ENCODE results near the gene ME3. TPM values are rescaled to one million over a fixed set of nuclear protein-coding genes. Genes with fewer than 3 reads are reported as not detected.

ME3 gene
- total and polyA plus RNA-seq, 2 donors (not counting 1 experiment from before 2014, with no cell fraction given): 1.3 TPM; not detected in 1

DNA sequence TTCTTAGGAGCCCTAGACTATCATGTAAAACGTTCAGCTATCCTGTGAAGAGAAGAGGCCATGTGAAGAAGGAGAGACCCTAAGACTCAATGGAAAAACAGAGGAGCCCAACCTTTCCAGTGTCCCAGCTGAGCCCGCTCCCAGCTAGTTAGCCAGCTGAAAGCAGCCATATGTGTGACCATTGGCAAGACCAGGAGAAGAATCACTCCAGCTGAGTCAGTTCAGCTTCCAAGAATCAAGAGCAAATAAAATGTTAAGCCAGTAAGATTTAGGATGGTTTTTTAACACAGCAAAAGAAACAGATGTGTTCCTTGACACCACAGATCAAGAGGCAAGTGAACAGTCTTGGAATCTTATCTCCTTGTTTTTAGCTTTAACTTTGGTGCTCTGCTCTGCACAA is 189.7 kb downstream of the ME3 start:
- CTCF ChIA-PET: no interaction called here
- no peak overlapping the region for H3K4me3 Mint-ChIP-seq
- Histone ChIP-seq H3K4me1 (ENCODE audit: control insufficient read depth in 2 of 2, insufficient read depth in 2 of 2, low read length in 2 of 2) (no peaks in the 10 kb centered on the region), H3K27me3 (replicated peaks in 1 of 4; ENCODE audit: control extremely low read depth in 1 of 4, control insufficient read depth in 3 of 4, insufficient read depth in 4 of 4, low read length in 3 of 4) (no peaks in the 10 kb centered on the region), H4K20me1 (ENCODE audit: control insufficient read depth, insufficient read depth, low read length, poor library complexity, severe bottlenecking) (no peaks in the 10 kb centered on the region), H3K9ac (ENCODE audit: low read length) (no peak overlapping the region), H3K79me2 (ENCODE audit: control insufficient read depth, insufficient read depth, low read length) (no peaks in the 10 kb centered on the region), H3K27ac (ENCODE audit: low read length in 2 of 2) (no peak overlapping the region), H3K9me3 (ENCODE audit: control extremely low read depth in 1 of 3, control insufficient read depth in 2 of 3, insufficient read depth in 1 of 3, low read length in 2 of 3) (no peaks in the 10 kb centered on the region), H3K4me3 (ENCODE audit: control extremely low read depth in 1 of 5, extremely low read depth in 1 of 5, insufficient read depth in 1 of 5, low read depth in 2 of 5, low read length in 4 of 5) (no peak overlapping the region), H2AFZ (ENCODE audit: insufficient read depth, low read depth, low read length, poor library complexity, severe bottlenecking) (no peak overlapping the region), H3K36me3 (replicated peaks in 1 of 2; ENCODE audit: control extremely low read depth in 1 of 2, control insufficient read depth in 1 of 2, extremely low read depth in 1 of 2, insufficient read depth in 2 of 2, low read length in 1 of 2) (no peaks in the 10 kb centered on the region), H3K4me2 (replicated peaks; ENCODE audit: low read depth, low read length, poor library complexity, severe bottlenecking) (no peak overlapping the region)
- TF ChIP-seq, protein P1, sequence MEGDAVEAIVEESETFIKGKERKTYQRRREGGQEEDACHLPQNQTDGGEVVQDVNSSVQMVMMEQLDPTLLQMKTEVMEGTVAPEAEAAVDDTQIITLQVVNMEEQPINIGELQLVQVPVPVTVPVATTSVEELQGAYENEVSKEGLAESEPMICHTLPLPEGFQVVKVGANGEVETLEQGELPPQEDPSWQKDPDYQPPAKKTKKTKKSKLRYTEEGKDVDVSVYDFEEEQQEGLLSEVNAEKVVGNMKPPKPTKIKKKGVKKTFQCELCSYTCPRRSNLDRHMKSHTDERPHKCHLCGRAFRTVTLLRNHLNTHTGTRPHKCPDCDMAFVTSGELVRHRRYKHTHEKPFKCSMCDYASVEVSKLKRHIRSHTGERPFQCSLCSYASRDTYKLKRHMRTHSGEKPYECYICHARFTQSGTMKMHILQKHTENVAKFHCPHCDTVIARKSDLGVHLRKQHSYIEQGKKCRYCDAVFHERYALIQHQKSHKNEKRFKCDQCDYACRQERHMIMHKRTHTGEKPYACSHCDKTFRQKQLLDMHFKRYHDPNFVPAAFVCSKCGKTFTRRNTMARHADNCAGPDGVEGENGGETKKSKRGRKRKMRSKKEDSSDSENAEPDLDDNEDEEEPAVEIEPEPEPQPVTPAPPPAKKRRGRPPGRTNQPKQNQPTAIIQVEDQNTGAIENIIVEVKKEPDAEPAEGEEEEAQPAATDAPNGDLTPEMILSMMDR (IDR thresholded peaks at IDR 0.05): no peak
- no peak for TF ChIP-seq EZH2 (IDR thresholded peaks at IDR 0.05; ENCODE audit: borderline replicate concordance, insufficient read depth, low read depth, low read length, poor library complexity, severe bottlenecking)
- no peak for DNase-seq
- POLR2A ChIA-PET: no interaction called here
- ATAC-seq (ENCODE audit: low read depth): no peak
- H3K4me1 Mint-ChIP-seq: no peaks in the 10 kb centered on the region
- no peaks in the 10 kb centered on the region for H3K9me3 Mint-ChIP-seq (ENCODE audit: insufficient read depth)
- WGBS (ENCODE audit: insufficient coverage): 79% methylated on average over 2 of the region's 2 CpGs
- H3K27ac Mint-ChIP-seq: no peak overlapping the region
- intact Hi-C loops (cut with micrococcal nuclease): no loop called here
- H3K27me3 Mint-ChIP-seq: no peaks in the 10 kb centered on the region

DNA sequence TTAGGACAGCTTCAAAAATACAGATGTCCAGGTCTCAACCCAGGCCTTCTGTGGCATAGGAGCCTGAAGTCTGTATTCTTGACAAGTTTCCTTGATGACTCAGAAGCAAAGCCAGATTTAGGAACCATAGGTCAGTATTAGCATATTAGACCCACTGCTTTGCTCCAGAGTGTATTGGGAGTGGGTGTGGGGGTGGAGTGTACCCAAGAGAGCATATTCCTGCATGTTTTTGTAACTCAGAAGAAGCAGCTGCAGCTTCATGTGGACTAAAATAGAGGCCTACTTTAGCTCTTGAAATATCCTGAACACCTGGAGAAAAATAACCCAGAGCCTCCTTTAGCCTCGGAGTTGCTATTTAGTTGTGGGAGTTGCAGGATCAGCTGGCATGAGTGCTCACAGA is 191.0 kb downstream of the ME3 start:
- intact Hi-C loops (cut with micrococcal nuclease): no loop called here
- no peak overlapping the region for H2AFZ ChIP-seq (ENCODE audit: insufficient read depth, low read depth, low read length, poor library complexity, severe bottlenecking)
- H3K27me3 ChIP-seq (replicated peaks in 1 of 4; ENCODE audit: control extremely low read depth in 1 of 4, control insufficient read depth in 3 of 4, insufficient read depth in 4 of 4, low read length in 3 of 4): no peaks in the 10 kb centered on the region
- H3K9me3 ChIP-seq (ENCODE audit: control extremely low read depth in 1 of 3, control insufficient read depth in 2 of 3, insufficient read depth in 1 of 3, low read length in 2 of 3): no peaks in the 10 kb centered on the region
- no peak overlapping the region for H3K4me3 ChIP-seq (ENCODE audit: control extremely low read depth in 1 of 5, extremely low read depth in 1 of 5, insufficient read depth in 1 of 5, low read depth in 2 of 5, low read length in 4 of 5)
- ChIA-PET CTCF (interaction anchor here (1.2 kb wide), 1 partner anchor 13 kb away, joined by 3 read pairs; no protein-coding TSS in a partner anchor), POLR2A (interaction anchor here (0.6 kb wide), 1 partner anchor 55 kb away, joined by 3 read pairs; no protein-coding TSS in a partner anchor)
- no peak for DNase-seq
- Mint-ChIP-seq H3K27ac (no peak overlapping the region), H3K9me3 (ENCODE audit: insufficient read depth) (no peaks in the 10 kb centered on the region), H3K27me3 (no peaks in the 10 kb centered on the region), H3K4me3 (no peak overlapping the region), H3K4me1 (no peaks in the 10 kb centered on the region)
- no peaks in the 10 kb centered on the region for H3K36me3 ChIP-seq (replicated peaks in 1 of 2; ENCODE audit: control extremely low read depth in 1 of 2, control insufficient read depth in 1 of 2, extremely low read depth in 1 of 2, insufficient read depth in 2 of 2, low read length in 1 of 2)
- no peak overlapping the region for H3K4me2 ChIP-seq (replicated peaks; ENCODE audit: low read depth, low read length, poor library complexity, severe bottlenecking)
- no peaks in the 10 kb centered on the region for H3K4me1 ChIP-seq (ENCODE audit: control insufficient read depth in 2 of 2, insufficient read depth in 2 of 2, low read length in 2 of 2)
- TF ChIP-seq, protein P1 (IDR thresholded peaks at IDR 0.05): no peak
- no peak for TF ChIP-seq EZH2 (IDR thresholded peaks at IDR 0.05; ENCODE audit: borderline replicate concordance, insufficient read depth, low read depth, low read length, poor library complexity, severe bottlenecking)
- H3K27ac ChIP-seq (ENCODE audit: low read length in 2 of 2): no peak overlapping the region
- H3K9ac ChIP-seq (ENCODE audit: low read length): no peak overlapping the region
- no CpG with 5 or more reads among the region's 1 CpG for WGBS (ENCODE audit: insufficient coverage)
- no peaks in the 10 kb centered on the region for H3K79me2 ChIP-seq (ENCODE audit: control insufficient read depth, insufficient read depth, low read length)
- H4K20me1 ChIP-seq (ENCODE audit: control insufficient read depth, insufficient read depth, low read length, poor library complexity, severe bottlenecking): no peaks in the 10 kb centered on the region
- ATAC-seq (ENCODE audit: low read depth): no peak
